HepG2 (cell line): ENCODE results near the gene NOL4L. TPM values are rescaled to one million over a fixed set of nuclear protein-coding genes. Genes with fewer than 3 reads are reported as not detected.

Source experiments
- ATAC-seq: fragments of 200-7000 bp; cut with Tn5 transposase; 3 replicates; pipeline ENCODE4 v1.9.1; 2020; ENCODE audit warnings: mild to moderate bottlenecking, moderate library complexity
- BruUV-seq: library from RNA; stranded (reverse); fragments of 400-500 nt; replicated peaks from 2 replicates; lab custom pipeline; 2021; lab: Mats Ljungman, UMichigan
- CTCF ChIA-PET: fragments of 300-600 bp; formaldehyde crosslinking; extraction: SDS; loops from one replicate; lab custom pipeline; 2021; ENCODE audit warnings: low total read pairs, inconsistent platforms, low intra/inter-chr PET ratio; lab: Yijun Ruan, JAX
- POLR2A ChIA-PET: fragments of 350-600 bp; sonication (Branson Sonifier 250); formaldehyde crosslinking; loops from one replicate; lab custom pipeline; 2020; ENCODE audit warnings: antibody characterized with exemption, inconsistent platforms; lab: Yijun Ruan, JAX
- DNase-seq: peaks from one replicate; pipeline ENCODE4 v3.0.0-alpha.2; 2015; ENCODE audit warnings: low spot score
- FAIRE-seq: peaks from 3 replicates; lab custom pipeline; 2011; peaks lifted over from hg19 to GRCh38; lab: Jason Lieb, UNC
- H2AFZ ChIP-seq: one replicate; pipeline ENCODE4 v1.6.1; 2011; ENCODE audit warnings: low read length, inconsistent platforms
- H3K27ac ChIP-seq: fragments of 300-600 bp; 3 replicates; pipeline ENCODE4 v1.8.0; 2011; ENCODE audit warnings: mixed run types, mild to moderate bottlenecking, mixed read lengths, low read length, inconsistent platforms; ENCODE audit not compliant: insufficient read depth; ENCODE audit errors: extremely low read length
- H3K27me3 ChIP-seq, 2 experiments: fragments of 200-600 bp in 1 of 2; 2 replicates in 1 of 2; 3 replicates in 1 of 2; pipeline versions ENCODE4 v1.6.0 to v1.8.0; 2011; ENCODE audit warnings: low read length in 2 of 2, mild to moderate bottlenecking in 2 of 2, moderate library complexity in 2 of 2, inconsistent platforms in 1 of 2; ENCODE audit not compliant: insufficient read depth in 2 of 2, control insufficient read depth in 1 of 2
- H3K36me3 ChIP-seq, 2 experiments: fragments of 200-600 bp in 1 of 2; replicated peaks in 1 of 2; 2 replicates in 1 of 2; 3 replicates in 1 of 2; pipeline versions ENCODE4 v1.5.1 to v1.8.0; 2011; ENCODE audit warnings: low read length in 2 of 2, inconsistent platforms in 1 of 2; ENCODE audit not compliant: insufficient read depth in 2 of 2, control insufficient read depth in 1 of 2
- H3K4me1 ChIP-seq: 2 replicates; pipeline ENCODE4 v1.5.1; 2012; ENCODE audit warnings: low read length, inconsistent platforms; ENCODE audit not compliant: insufficient read depth
- H3K4me2 ChIP-seq: 2 replicates; pipeline ENCODE4 v1.6.0; 2011; ENCODE audit warnings: low read depth, low read length, inconsistent platforms
- H3K4me3 ChIP-seq, 3 experiments: fragments of 200-600 bp in 1 of 3; sonication (generic), shearing (Covaris generic) in 1 of 3; replicated peaks in 1 of 3; 2 replicates each; pipeline ENCODE4 v1.5.1; 2011 to 2016; ENCODE audit warnings: low read length in 3 of 3, inconsistent platforms in 2 of 3, low read depth in 2 of 3, mild to moderate bottlenecking in 2 of 3, control low read depth in 1 of 3, mixed read lengths in 1 of 3; ENCODE audit not compliant: insufficient read depth in 1 of 3
- H3K79me2 ChIP-seq: one replicate; pipeline ENCODE4 v1.6.1; 2011; ENCODE audit warnings: low read length, inconsistent platforms; ENCODE audit not compliant: insufficient read depth
- H3K9ac ChIP-seq: 2 replicates; pipeline ENCODE4 v1.6.0; 2011; ENCODE audit warnings: mild to moderate bottlenecking, low read depth, low read length, inconsistent platforms; ENCODE audit not compliant: insufficient read depth
- H3K9me3 ChIP-seq: 2 replicates; pipeline ENCODE4 v1.5.1; 2012; ENCODE audit warnings: mild to moderate bottlenecking, low read length
- H4K20me1 ChIP-seq: 2 replicates; pipeline ENCODE4 v1.6.0; 2011; ENCODE audit warnings: inconsistent platforms, mild to moderate bottlenecking, low read length, moderate library complexity; ENCODE audit not compliant: insufficient read depth
- EED ChIP-seq: sonication (generic); formaldehyde crosslinking; IDR thresholded peaks from 2 replicates; pipeline ENCODE4 v1.5.0; 2020; ENCODE audit warnings: mild to moderate bottlenecking, missing genetic modification reagents
- KLF12 ChIP-seq: sonication (generic); formaldehyde crosslinking; IDR thresholded peaks from 2 replicates; pipeline ENCODE4 v1.4.0; 2020; ENCODE audit warnings: missing genetic modification reagents, borderline replicate concordance
- NR2C2 ChIP-seq: sonication (generic); formaldehyde crosslinking; IDR thresholded peaks from 2 replicates; pipeline ENCODE4 v1.4.0; 2020; ENCODE audit warnings: missing genetic modification reagents, mild to moderate bottlenecking, moderate library complexity, borderline replicate concordance
- PCBP2 ChIP-seq: fragments of 200-400 bp; formaldehyde crosslinking; optimal IDR thresholded peaks from 2 replicates; pipeline ENCODE3; 2018; ENCODE audit warnings: low read length, low read depth; ENCODE audit not compliant: poor library complexity, severe bottlenecking
- PRPF4 ChIP-seq: fragments of 200-400 bp; formaldehyde crosslinking; IDR thresholded peaks from 2 replicates; pipeline ENCODE4 v1.6.1; 2016; ENCODE audit warnings: low read length, low read depth; ENCODE audit not compliant: poor library complexity, severe bottlenecking
- ZNF501 ChIP-seq: sonication (generic); formaldehyde crosslinking; IDR thresholded peaks from 2 replicates; pipeline ENCODE4 v1.5.1; 2020; ENCODE audit warnings: mild to moderate bottlenecking, moderate library complexity, missing genetic modification reagents
- ZNF691 ChIP-seq: sonication (generic); formaldehyde crosslinking; IDR thresholded peaks from 2 replicates; pipeline ENCODE4 v1.4.0; 2020; ENCODE audit warnings: missing genetic modification reagents, low read depth, mild to moderate bottlenecking, borderline replicate concordance
- WGBS: methylation state at CpG from one replicate; pipeline ENCODE4 v1.1.6; 2017; ENCODE audit warnings: low lambda C conversion rate; 5-methylcytosine and 5-hydroxymethylcytosine counted together
- in situ Hi-C: cut with HindIII; loops from 2 replicates; pipeline ENCODE4 v1.10.0; 2017; ENCODE audit warnings: low pct_unique_long_range_greater_than_20kb; ENCODE audit not compliant: extremely low pct_ligation_motif_present
- intact Hi-C: fragments of 100-400 bp; cut with micrococcal nuclease; formaldehyde crosslinking; loops from one replicate; pipeline ENCODE4 v1.10.0; 2022; ENCODE audit not compliant: unreplicated experiment
- polyA plus RNA-seq, 8 experiments: library from polyadenylated mRNA; depleted of rRNA in 3 of 8; stranded (reverse) in 7 of 8; unstranded in 1 of 8; fragments of >200 nt; fragmentation: Illumina TruSeq in 4 of 8; extraction: Trizol in 4 of 8; gene quantifications; 2 replicates each; pipeline versions ENCODE4 v1.2.1 to v1.2.3, GENCODE V29; 2011 to 2016; ENCODE audit warnings: low read depth in 4 of 8, missing spikeins in 1 of 8, mixed read lengths in 1 of 8; ENCODE audit not compliant: insufficient read depth in 1 of 8
- total RNA-seq, 5 experiments: library from RNA; depleted of rRNA; stranded (reverse); fragments of >200 nt; fragmentation: Illumina TruSeq; extraction: Trizol; gene quantifications; 2 replicates each; pipeline ENCODE4 v1.2.3, GENCODE V29; 2016; ENCODE audit warnings: low read depth in 1 of 5

The NOL4L gene
- total and polyA plus RNA-seq, 2 of the 13 experiments (the other 11 are each of a cell fraction or from before 2014, with no cell fraction given) = 16.6 to 35.4 TPM

- Histone ChIP-seq H3K27ac (no peak overlapping the region), H3K79me2 (no peaks in the 10 kb centered on the region), H3K27me3 (no peaks in the 10 kb centered on the region), H3K9ac (no peak overlapping the region), H3K9me3 (no peaks in the 10 kb centered on the region), H3K4me2 (no peak overlapping the region), H3K4me1 (no peaks in the 10 kb centered on the region), H2AFZ (no peak overlapping the region), H3K36me3 (peaks cover 68 to 88% of the 10 kb centered on the region in 2 experiments), H4K20me1 (0 out of 2 replicates have a peak, but pooled peaks cover 6% of the 10 kb centered on the region)
- FAIRE-seq = no peak
- CTCF ChIA-PET = no interaction called here
- POLR2A ChIA-PET = no interaction called here
- in situ Hi-C loops (no loop called here), intact Hi-C loops (no loop called here)
- ATAC-seq = no peak
- 97% methylated on average over 24 of the region's 24 CpGs for WGBS
- no peak for DNase-seq
- TF ChIP-seq ZNF501 (0 out of 2 replicates have a peak, but pooled peaks have one; percentile 28), KLF12 (CRISPR knock-in tag) (no peak), NR2C2 (no peak), PCBP2 (no peak), EED (0 out of 2 replicates have a peak, but pooled peaks have one; percentile 39), PRPF4 (no peak), ZNF691 (CRISPR knock-in tag) (0 out of 2 replicates have a peak, but pooled peaks have one; percentile 33)
- TF ChIP-seq, all 625 proteins: peak for 3
- no TSS peak for BruUV-seq
- H3K4me3 ChIP-seq = no peak overlapping the region
Measured at GRCh38 chr20:32452776-32453466, 132.2 kb downstream of the NOL4L start.
